ENCODE results near the gene MISFA.
"Not testable (repeated sequence)": the region's sequence is repeated elsewhere in the genome, so short reads cannot be mapped to it uniquely, and the experiment has no call there.

MISFA gene

GRCh38 chr11:18618342-18619025, 18.9 kb downstream of the MISFA start:
- Histone ChIP-seq H3K27ac (ENCODE audit: low read depth, low read length) (no peak overlapping the region), H3K9ac (ENCODE audit: low read depth, low read length) (no peak overlapping the region), H3K36me3 (ENCODE audit: insufficient read depth, low read length) (peaks cover 25% of the 10 kb centered on the region), H3K9me3 (ENCODE audit: insufficient read depth, low read depth, low read length) (no peaks in the 10 kb centered on the region), H3K4me1 (ENCODE audit: insufficient read depth, low read length) (no peaks in the 10 kb centered on the region), H3K4me3 (ENCODE audit: low read length) (no peak overlapping the region), H3K27me3 (ENCODE audit: insufficient read depth, low read length) (no peaks in the 10 kb centered on the region)
- WGBS: 91% methylated on average over 3 of the region's 5 CpGs

GRCh38 chr11:18623707-18624106, 24.1 kb downstream of the MISFA start:
- no peak overlapping the region for H3K9ac ChIP-seq (ENCODE audit: low read depth, low read length)
- H3K4me1 ChIP-seq (ENCODE audit: insufficient read depth, low read length): no peaks in the 10 kb centered on the region
- no peak overlapping the region for H3K4me3 ChIP-seq (ENCODE audit: low read length)
- 94% methylated on average over 1 of the region's 2 CpGs for WGBS
- no peaks in the 10 kb centered on the region for H3K27me3 ChIP-seq (ENCODE audit: insufficient read depth, low read length)
- no peaks in the 10 kb centered on the region for H3K9me3 ChIP-seq (ENCODE audit: insufficient read depth, low read depth, low read length)
- no peaks in the 10 kb centered on the region for H3K36me3 ChIP-seq (ENCODE audit: insufficient read depth, low read length)
- H3K27ac ChIP-seq (ENCODE audit: low read depth, low read length): no peak overlapping the region

- Histone ChIP-seq H3K9me3 (ENCODE audit: insufficient read depth, low read depth, low read length) (no peaks in the 10 kb centered on the region), H3K9ac (ENCODE audit: low read depth, low read length) (no peak overlapping the region), H3K27ac (ENCODE audit: low read depth, low read length) (no peak overlapping the region), H3K4me1 (ENCODE audit: insufficient read depth, low read length) (no peaks in the 10 kb centered on the region), H3K4me3 (ENCODE audit: low read length) (no peak overlapping the region), H3K36me3 (ENCODE audit: insufficient read depth, low read length) (no peaks in the 10 kb centered on the region), H3K27me3 (ENCODE audit: insufficient read depth, low read length) (no peaks in the 10 kb centered on the region)
- 90% methylated on average over 1 of the region's 1 CpG for WGBS
Measured at GRCh38 chr11:18624161-18624560, 24.6 kb downstream of the MISFA start.

- Histone ChIP-seq H3K9me3 (ENCODE audit: insufficient read depth, low read depth, low read length) (no peaks in the 10 kb centered on the region), H3K9ac (ENCODE audit: low read depth, low read length) (peak overlapping the region; percentile 92; the same call in 1 of the 2 replicates), H3K4me1 (ENCODE audit: insufficient read depth, low read length) (no peaks in the 10 kb centered on the region; the same call in 1 of the 2 replicates), H3K36me3 (ENCODE audit: insufficient read depth, low read length) (no peaks in the 10 kb centered on the region), H3K27me3 (ENCODE audit: insufficient read depth, low read length) (peaks cover 3% of the 10 kb centered on the region), H3K27ac (ENCODE audit: low read depth, low read length) (no peak overlapping the region), H3K4me3 (ENCODE audit: low read length) (peak overlapping the region; percentile 97)
- WGBS: 23% methylated on average over 1 of the region's 2 CpGs
Measured at GRCh38 chr11:18632841-18633240, 33.3 kb downstream of the MISFA start.

- peaks cover 3% of the 10 kb centered on the region for H3K27me3 ChIP-seq (ENCODE audit: insufficient read depth, low read length)
- H3K36me3 ChIP-seq (ENCODE audit: insufficient read depth, low read length): no peaks in the 10 kb centered on the region
- H3K27ac ChIP-seq (ENCODE audit: low read depth, low read length): peak overlapping the region; percentile 71; the same call in 1 of the 2 replicates
- peak overlapping the region; percentile 97 for H3K4me3 ChIP-seq (ENCODE audit: low read length)
- peak overlapping the region; percentile 92 for H3K9ac ChIP-seq (ENCODE audit: low read depth, low read length)
- no peaks in the 10 kb centered on the region; the same call in 1 of the 2 replicates for H3K4me1 ChIP-seq (ENCODE audit: insufficient read depth, low read length)
- WGBS: 13% methylated on average over 30 of the region's 31 CpGs
- no peaks in the 10 kb centered on the region for H3K9me3 ChIP-seq (ENCODE audit: insufficient read depth, low read depth, low read length)
Measured at GRCh38 chr11:18633256-18634139, 33.9 kb downstream of the MISFA start.

GRCh38 chr11:18634140-18635032, 34.8 kb downstream of the MISFA start, which contains the start of gene SPTY2D1:
Gene SPTY2D1 (minus strand): TSS chr11:18634342. CDS start chr11:18634257, 85 bp downstream.
- Histone ChIP-seq H3K4me3 (ENCODE audit: low read length) (peak within 1 kb of the TSS; percentile 97), H3K27ac (ENCODE audit: low read depth, low read length) (peak within 1 kb of the TSS; percentile 96), H3K4me1 (ENCODE audit: insufficient read depth, low read length) (no peaks in the 10 kb centered on the region; the same call in 1 of the 2 replicates), H3K9me3 (ENCODE audit: insufficient read depth, low read depth, low read length) (no peaks in the 10 kb centered on the region), H3K36me3 (ENCODE audit: insufficient read depth, low read length) (no peaks in the 10 kb centered on the region), H3K9ac (ENCODE audit: low read depth, low read length) (peak within 1 kb of the TSS; percentile 92), H3K27me3 (ENCODE audit: insufficient read depth, low read length) (peaks cover 3% of the 10 kb centered on the region)
- WGBS: under 1% methylated on average over 60 of the region's 60 CpGs

- H3K9ac ChIP-seq (ENCODE audit: low read depth, low read length): no peak overlapping the region
- no peaks in the 10 kb centered on the region for H3K4me1 ChIP-seq (ENCODE audit: insufficient read depth, low read length)
- no peaks in the 10 kb centered on the region for H3K36me3 ChIP-seq (ENCODE audit: insufficient read depth, low read length)
- no peak overlapping the region for H3K27ac ChIP-seq (ENCODE audit: low read depth, low read length)
- H3K27me3 ChIP-seq (ENCODE audit: insufficient read depth, low read length): peaks cover 2% of the 10 kb centered on the region
- WGBS: 84% methylated on average over 1 of the region's 1 CpG
- H3K4me3 ChIP-seq (ENCODE audit: low read length): no peak overlapping the region
- no peaks in the 10 kb centered on the region for H3K9me3 ChIP-seq (ENCODE audit: insufficient read depth, low read depth, low read length)
Measured at GRCh38 chr11:18641677-18642076, 42.1 kb downstream of the MISFA start.

GRCh38 chr11:18643034-18643433, 43.4 kb downstream of the MISFA start:
- not testable (repeated sequence) for H3K36me3 ChIP-seq (ENCODE audit: insufficient read depth, low read length); H3K27ac ChIP-seq (ENCODE audit: low read depth, low read length); H3K4me3 ChIP-seq (ENCODE audit: low read length); H3K27me3 ChIP-seq (ENCODE audit: insufficient read depth, low read length); H3K4me1 ChIP-seq (ENCODE audit: insufficient read depth, low read length); H3K9ac ChIP-seq (ENCODE audit: low read depth, low read length); H3K9me3 ChIP-seq (ENCODE audit: insufficient read depth, low read depth, low read length)
- WGBS: 82% methylated on average over 4 of the region's 4 CpGs

- Histone ChIP-seq H3K9ac (ENCODE audit: low read depth, low read length) (no peak overlapping the region), H3K36me3 (ENCODE audit: insufficient read depth, low read length) (no peaks in the 10 kb centered on the region), H3K4me1 (ENCODE audit: insufficient read depth, low read length) (no peaks in the 10 kb centered on the region), H3K4me3 (ENCODE audit: low read length) (no peak overlapping the region), H3K27me3 (ENCODE audit: insufficient read depth, low read length) (no peaks in the 10 kb centered on the region), H3K9me3 (ENCODE audit: insufficient read depth, low read depth, low read length) (0 out of 2 replicates have a peak, but pooled peaks cover 2% of the 10 kb centered on the region), H3K27ac (ENCODE audit: low read depth, low read length) (no peak overlapping the region)
- 98% methylated on average over 3 of the region's 4 CpGs for WGBS
Measured at GRCh38 chr11:18650353-18650752, 50.8 kb downstream of the MISFA start.

GRCh38 chr11:18650859-18651557, 51.4 kb downstream of the MISFA start:
- 0 out of 2 replicates have a peak, but pooled peaks cover 2% of the 10 kb centered on the region for H3K9me3 ChIP-seq (ENCODE audit: insufficient read depth, low read depth, low read length)

More at GRCh38 chr11:18650859-18651557, 51.4 kb downstream of the MISFA start:
- no peak overlapping the region for H3K27ac ChIP-seq (ENCODE audit: low read depth, low read length)
- no peaks in the 10 kb centered on the region for H3K36me3 ChIP-seq (ENCODE audit: insufficient read depth, low read length)
- H3K4me3 ChIP-seq (ENCODE audit: low read length): no peak overlapping the region
- 71% methylated on average over 19 of the region's 19 CpGs for WGBS
- H3K9ac ChIP-seq (ENCODE audit: low read depth, low read length): no peak overlapping the region
- no peaks in the 10 kb centered on the region for H3K27me3 ChIP-seq (ENCODE audit: insufficient read depth, low read length)
- H3K4me1 ChIP-seq (ENCODE audit: insufficient read depth, low read length): no peaks in the 10 kb centered on the region
